ENCODE results near the gene TMEM91.

DNA sequence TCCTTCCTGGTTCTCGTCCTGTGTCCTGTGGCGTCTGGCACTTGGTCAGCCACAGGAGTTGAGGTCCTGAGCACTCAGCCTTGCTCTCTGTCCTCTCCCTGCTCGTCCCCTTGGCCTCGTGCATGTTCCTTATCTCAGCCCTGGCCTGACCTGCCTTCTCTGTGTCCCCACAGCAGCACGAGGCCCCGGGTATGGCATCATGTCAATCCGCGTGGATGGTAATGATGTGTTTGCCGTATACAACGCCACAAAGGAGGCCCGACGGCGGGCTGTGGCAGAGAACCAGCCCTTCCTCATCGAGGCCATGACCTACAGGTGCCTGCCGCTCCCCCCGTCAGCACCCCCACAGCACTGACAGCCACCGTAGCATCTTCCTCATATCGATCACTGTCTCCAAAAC, 46.1 kb downstream of the TMEM91 start:
- no peak for TF ChIP-seq POLR2A (IDR thresholded peaks at IDR 0.05)
- TF ChIP-seq, protein P1, sequence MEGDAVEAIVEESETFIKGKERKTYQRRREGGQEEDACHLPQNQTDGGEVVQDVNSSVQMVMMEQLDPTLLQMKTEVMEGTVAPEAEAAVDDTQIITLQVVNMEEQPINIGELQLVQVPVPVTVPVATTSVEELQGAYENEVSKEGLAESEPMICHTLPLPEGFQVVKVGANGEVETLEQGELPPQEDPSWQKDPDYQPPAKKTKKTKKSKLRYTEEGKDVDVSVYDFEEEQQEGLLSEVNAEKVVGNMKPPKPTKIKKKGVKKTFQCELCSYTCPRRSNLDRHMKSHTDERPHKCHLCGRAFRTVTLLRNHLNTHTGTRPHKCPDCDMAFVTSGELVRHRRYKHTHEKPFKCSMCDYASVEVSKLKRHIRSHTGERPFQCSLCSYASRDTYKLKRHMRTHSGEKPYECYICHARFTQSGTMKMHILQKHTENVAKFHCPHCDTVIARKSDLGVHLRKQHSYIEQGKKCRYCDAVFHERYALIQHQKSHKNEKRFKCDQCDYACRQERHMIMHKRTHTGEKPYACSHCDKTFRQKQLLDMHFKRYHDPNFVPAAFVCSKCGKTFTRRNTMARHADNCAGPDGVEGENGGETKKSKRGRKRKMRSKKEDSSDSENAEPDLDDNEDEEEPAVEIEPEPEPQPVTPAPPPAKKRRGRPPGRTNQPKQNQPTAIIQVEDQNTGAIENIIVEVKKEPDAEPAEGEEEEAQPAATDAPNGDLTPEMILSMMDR (IDR thresholded peaks at IDR 0.05) = no peak
- no peak for TF ChIP-seq POLR2AphosphoS5 (IDR thresholded peaks at IDR 0.05)
- TF ChIP-seq EP300 (IDR thresholded peaks at IDR 0.05) = no peak

All from sigmoid colon (tissue), 4 donors.